K562 (cell line): ENCODE data around the gene MED15. TPM values are rescaled to one million over a fixed set of nuclear protein-coding genes. Genes with fewer than 3 reads are reported as not detected.
A peak's percentile ranks its signal among the peaks of the same experiment; 100 is the strongest.

Source experiments
- ASH1L ChIP-seq: fragments of 450-650 bp; IDR thresholded peaks from 2 replicates; pipeline ENCODE4 v1.6.1; 2018; ENCODE audit warnings: borderline replicate concordance, mild to moderate bottlenecking, low read depth; ENCODE audit not compliant: partially characterized antibody
- CHD7 ChIP-seq: fragments of 200-600 bp; sonication (generic); IDR thresholded peaks from one replicate; pipeline ENCODE4 v1.6.1; 2012; ENCODE audit warnings: mild to moderate bottlenecking, low read depth, low read length, inconsistent platforms
- CTCF ChIP-seq, 3 experiments: IDR thresholded peaks in 2 of 3; conservative IDR thresholded peaks in 1 of 3; 2 replicates each; pipeline ENCODE4 v1.5.1; 2011 to 2012; ENCODE audit warnings: low read length in 3 of 3, mild to moderate bottlenecking in 3 of 3, control low read depth in 2 of 3, improper control_type of control experiment in 1 of 3, inconsistent platforms in 1 of 3, low read depth in 1 of 3, mixed read lengths in 1 of 3, moderate library complexity in 1 of 3; ENCODE audit not compliant: insufficient read depth in 2 of 3
- E2F6 ChIP-seq, 2 experiments: IDR thresholded peaks; 2 replicates each; pipeline ENCODE4 v1.6.1; 2011; ENCODE audit warnings: borderline replicate concordance in 1 of 2, control low read depth in 1 of 2, low read depth in 1 of 2, low read length in 1 of 2, mild to moderate bottlenecking in 1 of 2, mixed read lengths in 1 of 2, moderate library complexity in 1 of 2; ENCODE audit not compliant: insufficient read depth in 1 of 2, insufficient read length in 1 of 2, poor library complexity in 1 of 2, severe bottlenecking in 1 of 2; ENCODE audit errors: extremely low read depth in 1 of 2
- HSF4 ChIP-seq: fragments of 250-450 bp; sonication (Bioruptor Pico); IDR thresholded peaks from 2 replicates; pipeline ENCODE4 v2.1.2; 2022; ENCODE audit warnings: mild to moderate bottlenecking, moderate library complexity, borderline replicate concordance
- NEUROD1 ChIP-seq: fragments of 150-350 bp; IDR thresholded peaks from 2 replicates; pipeline ENCODE4 v1.6.1; 2014; ENCODE audit warnings: borderline replicate concordance, low read length, low read depth; ENCODE audit not compliant: partially characterized antibody
- polyA plus RNA-seq, 8 experiments: library from polyadenylated mRNA; depleted of rRNA in 4 of 8; stranded (reverse) in 5 of 8; unstranded in 3 of 8; fragments of >200 nt; fragmentation: Nextera tagmentation in 2 of 8; fragmentation: Illumina TruSeq in 1 of 8; extraction: Ambion mirVana in 2 of 8; extraction: Trizol in 1 of 8; gene quantifications; 2 replicates each; pipeline versions ENCODE4 v1.2.1 to v1.2.3, GENCODE V29; 2011 to 2014; ENCODE audit warnings: inconsistent platforms in 1 of 8, missing spikeins in 1 of 8
- total RNA-seq, 7 experiments: library from RNA; depleted of rRNA in 6 of 7; stranded (reverse); fragments of >200 nt in 6 of 7; fragmentation: Illumina TruSeq in 2 of 7; extraction: Trizol in 2 of 7; gene quantifications; 2 replicates each; pipeline versions ENCODE4 v1.2.1 to v1.2.3, GENCODE V29; 2011 to 2021; ENCODE audit warnings: low replicate concordance in 1 of 7
- TF ChIP-seq, protein P1 (sequence below): fragments of 250-450 bp; sonication (Bioruptor Pico); IDR thresholded peaks from 2 replicates; pipeline ENCODE4 v1.5.0; 2021
- TF ChIP-seq, protein P2 (sequence below): fragments of 450-650 bp; IDR thresholded peaks from 2 replicates; pipeline ENCODE4 v1.6.1; 2016; ENCODE audit warnings: missing biosample characterization, missing genetic modification characterization

MED15 gene
- total and polyA plus RNA-seq, 9 of the 15 experiments (the other 6 are each of a cell fraction or from before 2014, with no cell fraction given): 4.0 to 271 (median 60.1) TPM

DNA sequence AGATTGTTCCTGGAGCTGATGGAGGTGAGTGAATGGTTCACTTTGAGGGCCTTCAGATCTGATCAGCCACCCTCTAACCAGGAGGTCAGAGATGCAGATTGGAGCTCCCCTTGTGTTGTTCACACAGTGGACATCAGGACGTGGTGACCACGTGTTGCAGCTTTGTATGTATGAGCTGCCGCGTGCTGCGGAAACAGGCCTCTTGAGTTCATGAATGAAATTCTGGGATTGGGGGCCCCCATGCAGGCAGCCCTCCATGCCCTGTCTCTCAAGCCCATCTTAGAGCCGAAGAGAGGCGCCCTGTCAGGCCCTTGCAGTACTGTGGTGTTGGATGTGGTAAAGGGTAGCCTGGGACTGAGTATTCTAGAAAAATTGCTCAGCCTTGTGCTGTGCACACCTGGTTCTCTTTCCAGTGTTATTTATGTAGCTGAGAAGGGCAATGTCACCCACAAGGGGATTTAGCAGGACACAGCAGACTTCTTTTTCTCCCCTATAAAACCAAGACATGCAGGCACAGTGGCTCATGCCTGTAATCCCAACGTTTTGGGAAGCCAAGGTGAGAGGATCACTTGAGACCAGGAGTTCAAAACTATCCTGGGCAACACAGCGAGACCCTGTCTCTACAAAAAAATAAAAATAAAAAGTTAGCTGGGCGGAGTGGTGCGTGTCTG, 64.9 kb downstream of the MED15 start (continued):
- TF ChIP-seq CHD7: no peak
- TF ChIP-seq CTCF (IDR thresholded peaks at IDR 0.05 in 2 of 3, conservative IDR thresholded peaks at IDR 0.05 in 1 of 3; ENCODE audit: insufficient read depth in 2 of 3, low read depth in 1 of 3, low read length in 3 of 3): 0 out of 6 replicates have a peak, but pooled peaks of 1 of the 3 experiments have one; percentile 0
- TF ChIP-seq, protein P1, sequence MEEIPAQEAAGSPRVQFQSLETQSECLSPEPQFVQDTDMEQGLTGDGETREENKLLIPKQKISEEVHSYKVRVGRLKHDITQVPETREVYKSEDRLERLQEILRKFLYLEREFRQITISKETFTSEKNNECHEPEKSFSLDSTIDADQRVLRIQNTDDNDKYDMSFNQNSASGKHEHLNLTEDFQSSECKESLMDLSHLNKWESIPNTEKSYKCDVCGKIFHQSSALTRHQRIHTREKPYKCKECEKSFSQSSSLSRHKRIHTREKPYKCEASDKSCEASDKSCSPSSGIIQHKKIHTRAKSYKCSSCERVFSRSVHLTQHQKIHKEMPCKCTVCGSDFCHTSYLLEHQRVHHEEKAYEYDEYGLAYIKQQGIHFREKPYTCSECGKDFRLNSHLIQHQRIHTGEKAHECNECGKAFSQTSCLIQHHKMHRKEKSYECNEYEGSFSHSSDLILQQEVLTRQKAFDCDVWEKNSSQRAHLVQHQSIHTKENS: no peak
- TF ChIP-seq HSF4: no peak
- TF ChIP-seq, protein P2, sequence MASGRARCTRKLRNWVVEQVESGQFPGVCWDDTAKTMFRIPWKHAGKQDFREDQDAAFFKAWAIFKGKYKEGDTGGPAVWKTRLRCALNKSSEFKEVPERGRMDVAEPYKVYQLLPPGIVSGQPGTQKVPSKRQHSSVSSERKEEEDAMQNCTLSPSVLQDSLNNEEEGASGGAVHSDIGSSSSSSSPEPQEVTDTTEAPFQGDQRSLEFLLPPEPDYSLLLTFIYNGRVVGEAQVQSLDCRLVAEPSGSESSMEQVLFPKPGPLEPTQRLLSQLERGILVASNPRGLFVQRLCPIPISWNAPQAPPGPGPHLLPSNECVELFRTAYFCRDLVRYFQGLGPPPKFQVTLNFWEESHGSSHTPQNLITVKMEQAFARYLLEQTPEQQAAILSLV (tag): no peak
- TF ChIP-seq ASH1L: no peak
- no peak for TF ChIP-seq E2F6 (IDR thresholded peaks at IDR 0.05; ENCODE audit: borderline replicate concordance in 1 of 2, extremely low read depth in 1 of 2, insufficient read depth in 1 of 2, insufficient read length in 1 of 2, low read depth in 1 of 2, low read length in 1 of 2, poor library complexity in 1 of 2, severe bottlenecking in 1 of 2)
- no peak for TF ChIP-seq NEUROD1
